GM18505 (cell line): ENCODE measurements around the gene HSCB.
"Not testable (repeated sequence)": the region's sequence is repeated elsewhere in the genome, so short reads cannot be mapped to it uniquely, and the experiment has no call there.

Source experiments
- ATAC-seq: cut with Tn5 transposase; IDR thresholded peaks from one replicate; pipeline ENCODE4 v1.9.1; 2021; ENCODE audit not compliant: unreplicated experiment
- POLR2A ChIP-seq: IDR thresholded peaks from 4 replicates; pipeline ENCODE4 v1.6.1; 2011; ENCODE audit warnings: borderline replicate concordance; ENCODE audit not compliant: insufficient read depth, insufficient read length; ENCODE audit errors: extremely low read depth

The HSCB gene, protein sequence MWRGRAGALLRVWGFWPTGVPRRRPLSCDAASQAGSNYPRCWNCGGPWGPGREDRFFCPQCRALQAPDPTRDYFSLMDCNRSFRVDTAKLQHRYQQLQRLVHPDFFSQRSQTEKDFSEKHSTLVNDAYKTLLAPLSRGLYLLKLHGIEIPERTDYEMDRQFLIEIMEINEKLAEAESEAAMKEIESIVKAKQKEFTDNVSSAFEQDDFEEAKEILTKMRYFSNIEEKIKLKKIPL

DNA sequence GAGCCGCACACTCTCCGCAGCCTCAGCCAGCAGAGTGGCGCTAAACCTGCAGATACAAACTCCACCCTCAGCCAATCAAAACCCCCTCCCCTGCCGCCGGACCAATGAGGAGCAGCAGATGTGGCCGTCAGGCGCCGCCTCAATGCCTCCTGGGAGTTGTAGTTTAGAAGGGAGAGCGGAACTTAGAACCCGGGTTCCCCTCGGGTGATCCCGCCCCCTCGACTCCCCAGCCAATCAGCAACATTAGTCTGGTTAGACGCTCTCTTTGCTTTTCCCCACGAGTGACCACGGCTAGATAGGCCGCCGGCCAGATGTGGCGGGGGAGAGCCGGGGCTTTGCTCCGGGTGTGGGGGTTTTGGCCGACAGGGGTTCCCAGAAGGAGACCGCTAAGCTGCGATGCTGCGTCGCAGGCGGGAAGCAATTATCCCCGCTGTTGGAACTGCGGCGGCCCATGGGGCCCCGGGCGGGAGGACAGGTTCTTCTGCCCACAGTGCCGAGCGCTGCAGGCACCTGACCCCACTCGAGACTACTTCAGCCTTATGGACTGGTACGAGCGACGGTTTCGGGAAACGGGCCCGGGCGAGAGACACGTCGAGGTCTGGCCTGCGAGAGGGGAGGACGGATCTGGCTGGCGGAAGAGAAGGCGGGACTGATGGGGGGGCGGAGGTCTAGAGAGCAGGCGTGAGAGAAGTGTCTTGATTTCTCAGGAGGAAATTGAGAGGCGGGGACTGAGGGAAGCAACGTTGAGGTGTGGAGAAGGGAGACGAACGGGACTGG lies at the start of gene HSCB, which contains the start of gene CHEK2:
HSCB (plus strand) TSS at position 255 of the 777 bp plus-strand sequence; CDS start at position 312, 57 bp downstream.
CHEK2 (minus strand) TSS at position 36 of the 777 bp plus-strand sequence. CDS start 7,099 bp downstream, outside the sequence.
- peak; percentile 90 for ATAC-seq
- peak; percentile 83 for TF ChIP-seq POLR2A

DNA sequence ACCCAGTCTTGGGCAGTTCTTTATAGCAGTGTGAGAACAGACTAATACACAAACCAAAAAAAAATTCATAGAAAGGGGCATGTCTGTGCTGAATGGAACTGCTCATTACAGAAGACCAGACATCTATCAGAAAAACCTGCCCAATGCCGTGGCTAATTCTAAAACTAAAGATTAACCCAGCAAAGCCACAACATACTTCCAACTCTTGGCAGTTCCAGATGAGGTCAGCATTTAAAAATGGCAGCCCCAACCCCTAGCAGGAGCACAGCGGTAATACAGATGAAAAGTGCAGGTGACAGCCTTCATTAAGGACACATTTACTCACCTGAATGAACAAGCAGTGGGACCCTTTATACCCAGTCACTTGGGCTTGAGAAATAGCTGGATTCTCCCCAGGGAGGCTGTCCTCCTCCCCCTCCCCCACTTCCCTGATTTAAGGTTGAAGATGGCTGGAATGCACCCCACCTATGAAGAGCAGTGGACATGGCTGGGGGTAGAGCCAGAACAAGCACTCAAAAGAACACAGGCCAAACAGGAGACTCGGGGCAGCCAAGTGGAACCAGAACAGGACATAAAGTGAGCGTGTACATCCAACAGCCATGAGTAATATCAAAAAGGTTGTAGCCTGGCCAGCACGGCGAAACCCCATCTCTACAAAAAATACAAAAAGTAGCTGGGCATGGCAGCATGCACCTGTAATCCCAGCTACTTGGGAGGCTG lies 48.6 kb upstream of the HSCB start:
- ATAC-seq = not testable (repeated sequence)

DNA sequence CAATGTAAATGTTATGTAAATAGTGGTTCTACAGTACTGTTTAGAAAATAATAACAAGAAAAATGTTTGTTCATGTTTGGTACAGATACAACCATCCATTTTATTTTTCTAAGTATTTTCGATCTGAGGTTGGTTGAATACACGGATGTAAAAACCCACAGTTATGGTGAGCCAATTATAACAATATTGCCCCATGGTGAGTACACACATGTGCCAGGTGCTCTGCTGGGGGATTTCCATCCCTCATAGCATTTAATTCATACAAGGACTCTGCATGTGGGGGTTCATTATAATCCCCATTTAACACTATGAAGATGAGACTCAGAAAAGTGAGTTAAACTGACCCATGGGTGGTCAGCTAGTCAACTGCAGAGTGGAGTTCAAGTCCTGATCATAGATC lies 38.9 kb upstream of the HSCB start:
- no peak for ATAC-seq

DNA sequence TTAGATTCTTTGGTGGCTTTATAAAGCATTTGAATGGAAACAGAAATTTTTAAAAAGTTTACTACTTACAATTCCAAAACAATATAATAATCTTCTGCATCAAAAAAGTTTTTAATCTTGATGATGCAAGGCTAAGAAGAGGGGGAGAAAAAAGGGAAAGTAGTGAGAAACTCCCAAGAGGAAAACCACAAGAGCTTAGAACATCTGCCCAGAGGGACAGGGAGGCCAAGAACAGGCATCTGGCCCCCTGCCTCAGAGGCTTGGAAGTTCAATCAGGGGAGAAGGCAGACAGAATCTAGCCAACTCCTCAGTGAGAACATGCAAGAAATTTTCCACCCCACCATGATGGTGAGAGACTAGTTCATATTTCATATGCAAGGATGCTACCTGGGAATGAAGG lies 38.4 kb upstream of the HSCB start:
- TF ChIP-seq POLR2A = no peak
- no peak for ATAC-seq

More for the DNA sequence above, 38.9 kb upstream of the HSCB start:
- TF ChIP-seq POLR2A = no peak

DNA sequence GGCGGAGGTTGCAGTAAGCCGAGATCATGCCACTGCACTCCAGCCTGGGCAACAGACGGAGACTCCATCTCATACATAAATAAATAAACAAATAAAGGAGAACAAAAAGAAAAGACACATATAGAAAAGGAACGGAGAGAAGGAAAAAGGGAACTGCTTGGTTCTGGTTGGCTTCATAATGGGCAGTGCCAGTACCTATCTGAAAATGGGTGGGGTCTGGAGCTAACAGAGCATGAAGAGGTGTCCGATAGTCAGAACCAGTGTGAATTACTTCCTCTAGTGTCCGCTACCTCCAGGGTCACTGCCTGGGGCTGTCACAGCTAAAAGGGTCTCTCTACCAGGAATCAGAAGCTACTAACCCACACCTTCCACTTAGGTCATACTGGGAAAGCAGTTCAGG lies 35.0 kb upstream of the HSCB start:
- no peak for TF ChIP-seq POLR2A
- no peak for ATAC-seq

DNA sequence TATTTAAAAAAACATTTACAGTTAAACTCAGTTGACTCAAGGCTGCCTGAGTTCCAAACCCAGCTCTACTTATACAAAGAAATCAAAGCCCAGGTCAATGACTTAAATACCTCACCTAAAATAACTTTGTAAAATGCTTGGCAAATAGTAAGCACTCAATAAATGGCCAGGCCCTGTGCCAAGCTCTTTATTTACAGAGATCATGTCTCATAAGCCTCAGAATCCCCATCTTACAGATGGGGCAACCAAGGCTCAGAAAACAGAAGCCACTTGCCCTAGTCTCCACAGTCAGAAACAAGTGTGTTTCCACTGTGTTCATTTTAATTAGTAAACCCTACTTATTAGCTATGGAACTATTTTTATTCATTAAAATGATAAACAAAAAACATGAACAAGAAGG lies 31.7 kb upstream of the HSCB start:
- no peak for TF ChIP-seq POLR2A
- ATAC-seq = no peak

DNA sequence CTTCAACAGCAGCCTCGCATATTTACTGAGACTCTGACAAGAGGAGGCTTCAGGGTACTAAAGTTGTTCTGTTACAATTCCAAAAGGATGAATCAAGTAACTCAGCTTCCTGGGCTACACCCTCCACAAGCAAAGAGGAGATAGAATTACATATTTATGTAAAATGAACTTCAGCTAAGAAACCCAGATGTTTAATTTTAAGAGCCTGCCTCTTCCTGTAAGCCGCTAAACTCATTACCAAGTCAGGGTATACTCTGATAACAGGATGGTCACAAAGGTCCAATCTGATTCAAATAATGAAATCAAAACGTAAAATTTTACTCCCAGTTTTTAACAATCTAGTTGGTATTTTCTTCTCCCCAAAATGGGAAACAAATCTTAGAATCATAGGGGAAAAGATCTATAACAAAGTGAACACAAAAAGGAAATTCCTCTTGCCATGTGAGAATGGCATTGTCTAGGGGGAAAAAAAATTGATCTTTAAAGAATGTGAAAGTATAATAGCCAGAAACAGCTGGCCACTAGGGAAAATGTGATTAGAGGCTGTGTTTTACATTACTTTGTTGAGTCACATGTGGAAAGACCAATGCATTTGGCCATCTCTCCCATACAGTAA lies 31.2 kb upstream of the HSCB start:
- no peak for ATAC-seq
- TF ChIP-seq POLR2A = no peak

DNA sequence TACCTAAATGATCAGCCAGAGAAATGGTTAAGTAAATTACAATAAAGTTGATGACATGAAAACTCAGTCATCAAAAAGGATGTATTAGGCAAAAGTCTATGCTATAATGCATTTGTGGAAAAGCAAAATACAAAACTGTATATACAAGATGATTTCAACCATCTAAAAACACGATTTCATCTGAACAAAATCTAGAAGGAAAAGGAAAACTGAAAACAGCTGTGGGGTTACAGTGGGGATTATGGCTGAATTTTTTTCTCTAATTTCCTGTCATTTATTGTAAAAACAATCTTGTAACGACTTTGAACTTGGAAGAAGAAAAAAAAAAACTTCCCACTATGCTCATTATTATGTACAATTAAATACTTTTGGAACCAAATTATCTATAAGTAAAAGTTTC lies 30.5 kb upstream of the HSCB start:
- no peak for ATAC-seq
- TF ChIP-seq POLR2A = no peak

DNA sequence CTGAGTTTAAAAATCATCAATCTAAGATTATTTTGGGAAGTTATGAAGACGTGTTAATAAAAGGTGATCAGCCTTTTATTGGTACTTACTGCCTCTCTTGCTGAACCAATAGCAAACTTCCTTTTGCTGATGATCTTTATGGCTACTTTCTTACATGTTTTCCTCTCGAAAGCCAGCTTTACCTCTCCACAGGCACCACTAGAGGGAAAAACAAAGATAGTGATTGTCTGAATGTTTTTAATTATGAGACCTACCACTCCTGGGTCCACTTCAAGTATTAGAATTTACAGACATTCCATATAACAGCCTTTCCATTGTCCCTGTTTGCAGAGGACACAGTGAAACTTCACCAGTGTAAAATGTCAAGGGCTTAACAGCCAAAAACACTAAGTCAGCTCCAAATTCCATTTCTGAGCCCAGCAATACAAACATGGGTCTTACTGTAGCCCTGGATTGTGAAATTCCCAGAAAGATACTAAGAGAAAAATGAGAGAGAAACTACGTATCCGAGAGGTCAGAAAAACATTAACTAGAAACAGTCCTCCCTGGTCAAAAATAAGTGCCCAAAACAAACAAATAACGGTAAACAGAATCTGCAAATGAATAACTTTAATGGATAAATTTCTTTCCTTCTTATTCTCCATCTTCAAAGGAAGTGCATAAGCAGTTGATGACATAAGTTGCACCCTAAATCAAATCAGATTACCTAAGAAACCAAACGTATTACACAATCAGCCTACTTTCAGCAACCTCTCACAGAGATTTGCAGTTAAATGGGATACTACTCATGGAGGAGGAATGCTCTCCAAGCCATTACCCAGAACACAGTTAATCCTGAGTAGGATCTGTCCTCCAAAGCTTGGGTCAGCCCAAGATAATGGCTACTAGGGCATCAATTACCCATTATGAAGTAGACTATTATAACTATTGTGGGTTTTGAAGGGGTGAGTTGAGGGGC lies 29.7 kb upstream of the HSCB start:
- no peak for ATAC-seq
- TF ChIP-seq POLR2A = no peak

DNA sequence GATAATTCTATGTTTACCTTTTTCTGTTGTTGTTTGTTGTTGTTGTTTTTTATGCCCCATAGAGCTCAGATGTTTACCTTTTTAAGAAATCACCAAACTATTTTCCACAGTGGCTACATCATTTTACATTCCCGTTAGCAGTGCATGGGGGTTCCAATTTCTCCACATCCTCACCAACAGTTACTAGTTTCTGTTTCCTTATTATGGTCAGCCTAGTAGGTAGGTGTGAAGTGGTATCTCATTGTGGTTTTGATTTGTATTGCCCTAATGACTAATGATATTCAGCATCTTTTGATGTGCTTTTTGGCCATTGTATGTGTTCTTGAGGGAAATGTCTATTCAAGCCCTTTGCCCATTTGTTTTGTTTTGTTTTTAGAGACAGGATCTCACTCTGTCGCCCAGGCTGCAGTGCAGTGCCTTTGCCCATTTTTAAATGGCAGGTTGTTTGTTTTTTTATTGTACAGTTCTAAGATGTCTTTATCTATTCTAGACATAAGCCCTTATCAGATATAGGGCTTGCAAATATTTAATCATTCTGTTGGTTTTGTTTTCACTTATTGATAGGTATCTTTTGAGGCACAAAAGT lies 27.7 kb upstream of the HSCB start:
- no peak for ATAC-seq
- TF ChIP-seq POLR2A = no peak

DNA sequence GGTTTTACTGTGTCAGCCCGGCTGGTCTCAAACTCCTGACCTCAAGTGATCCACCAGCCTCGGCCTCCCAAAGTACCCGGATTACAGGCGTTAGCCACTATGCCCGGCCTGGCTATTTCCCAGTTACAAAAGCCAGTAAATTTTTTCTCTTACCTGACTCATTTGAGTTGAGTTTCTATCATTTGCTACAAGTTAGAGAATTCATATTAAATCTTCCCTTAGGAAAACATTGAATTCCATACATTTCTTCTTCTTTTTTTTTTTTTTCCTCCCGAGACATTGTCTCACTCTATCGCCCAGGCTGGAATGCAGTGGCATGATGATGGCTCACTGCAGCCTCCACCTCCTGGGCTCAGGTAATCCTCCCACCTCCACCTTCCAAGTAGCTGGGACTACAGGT lies 26.2 kb upstream of the HSCB start:
- TF ChIP-seq POLR2A = no peak
- no peak for ATAC-seq

DNA sequence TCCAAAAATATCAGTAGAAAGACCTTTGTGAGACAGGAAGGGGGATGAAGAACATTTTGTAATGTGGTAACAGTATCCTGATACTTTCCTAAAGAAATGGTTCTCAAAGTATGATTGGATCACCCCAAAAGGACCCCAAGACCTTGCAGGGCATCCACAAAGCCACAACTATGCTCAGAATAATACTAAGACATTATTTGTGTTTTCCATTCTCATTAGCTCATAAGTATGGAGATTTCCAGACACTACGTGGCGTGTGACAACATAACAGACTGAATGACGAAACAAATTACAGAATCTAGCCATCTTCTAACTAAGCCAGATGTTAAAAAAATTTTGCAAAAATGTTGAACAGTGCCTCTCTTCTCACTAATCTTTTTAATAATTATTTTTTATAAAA lies 25.2 kb upstream of the HSCB start:
- ATAC-seq = no peak
- TF ChIP-seq POLR2A = no peak
